GM18526 (cell line): ENCODE measurements around the gene ALG14.

ENCODE experiments used
- POLR2A ChIP-seq: IDR thresholded peaks from 3 replicates; pipeline ENCODE4 v1.6.1; 2011; ENCODE audit not compliant: insufficient read length; ENCODE audit errors: extremely low read depth

Gene ALG14

GRCh38 chr1:95034506-95034905, 38.2 kb downstream of the ALG14 start:
- TF ChIP-seq POLR2A = no peak

- TF ChIP-seq POLR2A = no peak
Observed at GRCh38 chr1:95033843-95034242, 38.9 kb downstream of the ALG14 start.

- TF ChIP-seq POLR2A = no peak
Observed at GRCh38 chr1:95029532-95029931, 43.2 kb downstream of the ALG14 start.

GRCh38 chr1:95028954-95029353, 43.8 kb downstream of the ALG14 start:
- no peak for TF ChIP-seq POLR2A

- TF ChIP-seq POLR2A = no peak
Observed at GRCh38 chr1:95027046-95027445, 45.7 kb downstream of the ALG14 start.

- no peak for TF ChIP-seq POLR2A
Observed at GRCh38 chr1:95023399-95024043, 49.2 kb downstream of the ALG14 start.

- TF ChIP-seq POLR2A = no peak
Observed at GRCh38 chr1:95022644-95022926, 50.2 kb downstream of the ALG14 start.

GRCh38 chr1:95021805-95022643, 50.7 kb downstream of the ALG14 start:
- no peak for TF ChIP-seq POLR2A

GRCh38 chr1:95021119-95021518, 51.6 kb downstream of the ALG14 start:
- TF ChIP-seq POLR2A = no peak

- TF ChIP-seq POLR2A = no peak
Observed at GRCh38 chr1:95018602-95019369, 54.0 kb downstream of the ALG14 start.

- no peak for TF ChIP-seq POLR2A
Observed at GRCh38 chr1:95017775-95018174, 55.0 kb downstream of the ALG14 start.

GRCh38 chr1:95015076-95015475, 57.7 kb downstream of the ALG14 start:
- TF ChIP-seq POLR2A = no peak

GRCh38 chr1:95013950-95014574, 58.7 kb downstream of the ALG14 start:
- TF ChIP-seq POLR2A = no peak

- no peak for TF ChIP-seq POLR2A
Observed at GRCh38 chr1:95012389-95012788, 60.4 kb downstream of the ALG14 start.

- TF ChIP-seq POLR2A = no peak
Observed at GRCh38 chr1:95010158-95010557, 62.6 kb downstream of the ALG14 start.

GRCh38 chr1:95007687-95008086, 65.1 kb downstream of the ALG14 start:
- TF ChIP-seq POLR2A = no peak

GRCh38 chr1:95006681-95007080, 66.1 kb downstream of the ALG14 start:
- TF ChIP-seq POLR2A = no peak
